Liver (tissue), 9 donors: ENCODE results near the gene MCF2L. TPM values are rescaled to one million over a fixed set of nuclear protein-coding genes. Genes with fewer than 3 reads are reported as not detected.

Experiments used
- DNase-seq: peaks from one replicate; pipeline ENCODE4 v3.0.0-alpha.2; 2017; ENCODE audit warnings: low spot score
- H3K27ac ChIP-seq, 2 donors: one replicate each; pipeline ENCODE4 v1.7.0; 2013; ENCODE audit warnings: inconsistent platforms in 2 of 2, low read length in 2 of 2, control low read depth in 1 of 2, low read depth in 1 of 2, mild to moderate bottlenecking in 1 of 2
- H3K27me3 ChIP-seq, 4 donors: one replicate each; pipeline versions ENCODE4 v1.6.1 to v1.7.0; 2013; ENCODE audit warnings: low read length in 3 of 4, inconsistent platforms in 1 of 4, mild to moderate bottlenecking in 1 of 4, moderate library complexity in 1 of 4; ENCODE audit not compliant: control insufficient read depth in 4 of 4, insufficient read depth in 4 of 4
- H3K36me3 ChIP-seq, 4 donors: one replicate each; pipeline versions ENCODE4 v1.6.1 to v1.7.0; 2013; ENCODE audit warnings: low read length in 3 of 4, mild to moderate bottlenecking in 3 of 4, low read depth in 1 of 4, moderate library complexity in 1 of 4; ENCODE audit not compliant: control insufficient read depth in 4 of 4, insufficient read depth in 3 of 4
- H3K4me1 ChIP-seq, 4 donors: one replicate each; pipeline versions ENCODE4 v1.6.1 to v1.7.0; 2013; ENCODE audit warnings: low read length in 3 of 4, mild to moderate bottlenecking in 3 of 4, moderate library complexity in 1 of 4; ENCODE audit not compliant: control insufficient read depth in 4 of 4, insufficient read depth in 4 of 4
- H3K4me3 ChIP-seq, 3 donors: one replicate each; pipeline versions ENCODE4 v1.6.1 to v1.7.0; 2013; ENCODE audit warnings: low read length in 3 of 3, control low read depth in 1 of 3, low read depth in 1 of 3, mild to moderate bottlenecking in 1 of 3
- H3K9ac ChIP-seq, 2 donors: one replicate each; pipeline ENCODE4 v1.7.0; 2013; ENCODE audit warnings: low read length in 2 of 2, mild to moderate bottlenecking in 2 of 2, moderate library complexity in 2 of 2, control low read depth in 1 of 2, low read depth in 1 of 2
- H3K9me3 ChIP-seq, 4 donors: one replicate each; pipeline versions ENCODE4 v1.6.1 to v1.7.0; 2013; ENCODE audit warnings: low read length in 3 of 4; ENCODE audit not compliant: control insufficient read depth in 4 of 4
- ATF3 ChIP-seq: IDR thresholded peaks from 2 replicates; pipeline ENCODE4 v1.6.1; 2016; ENCODE audit warnings: antibody characterized with exemption
- CTCF ChIP-seq: fragments of 150-350 bp; IDR thresholded peaks from 2 replicates; pipeline ENCODE4 v1.5.1; 2017; ENCODE audit warnings: improper control_type of control experiment, low read depth, low read length; ENCODE audit not compliant: missing input control
- EGR1 ChIP-seq, 2 donors: IDR thresholded peaks; 2 replicates each; pipeline ENCODE4 v1.6.1; 2016 to 2018; ENCODE audit warnings: antibody characterized with exemption in 2 of 2, low read depth in 2 of 2
- FOXA1 ChIP-seq: IDR thresholded peaks from 2 replicates; pipeline ENCODE4 v1.6.1; 2016; ENCODE audit warnings: antibody characterized with exemption
- FOXA2 ChIP-seq: IDR thresholded peaks from 2 replicates; pipeline ENCODE4 v1.6.1; 2016; ENCODE audit warnings: antibody characterized with exemption
- GABPA ChIP-seq, 2 donors: IDR thresholded peaks in 1 of 2; conservative IDR thresholded peaks in 1 of 2; 2 replicates each; pipeline ENCODE4 v1.6.1; 2016; ENCODE audit warnings: antibody characterized with exemption in 2 of 2, mild to moderate bottlenecking in 1 of 2, moderate library complexity in 1 of 2
- HNF4A ChIP-seq, 2 donors: conservative IDR thresholded peaks; 2 replicates each; pipeline ENCODE4 v1.6.1; 2016; ENCODE audit warnings: antibody characterized with exemption in 2 of 2, mild to moderate bottlenecking in 2 of 2
- HNF4G ChIP-seq: IDR thresholded peaks from 2 replicates; pipeline ENCODE4 v1.6.1; 2016; ENCODE audit warnings: antibody characterized with exemption
- JUND ChIP-seq, 2 donors: IDR thresholded peaks; 2 replicates each; pipeline ENCODE4 v1.6.1; 2016; ENCODE audit warnings: antibody characterized with exemption in 2 of 2
- MAX ChIP-seq: IDR thresholded peaks from 2 replicates; pipeline ENCODE4 v1.6.1; 2016; ENCODE audit warnings: antibody characterized with exemption
- NR2F2 ChIP-seq: IDR thresholded peaks from 2 replicates; pipeline ENCODE4 v1.6.1; 2016; ENCODE audit warnings: antibody characterized with exemption
- RAD21 ChIP-seq, 2 donors: IDR thresholded peaks; 2 replicates each; pipeline ENCODE4 v1.6.1; 2016; ENCODE audit warnings: antibody characterized with exemption in 2 of 2, mild to moderate bottlenecking in 2 of 2
- RXRA ChIP-seq, 2 donors: IDR thresholded peaks; 2 replicates each; pipeline ENCODE4 v1.6.1; 2017 to 2018; ENCODE audit warnings: antibody characterized with exemption in 2 of 2, mild to moderate bottlenecking in 1 of 2
- SP1 ChIP-seq: IDR thresholded peaks from 2 replicates; pipeline ENCODE4 v1.6.1; 2018; ENCODE audit warnings: antibody characterized with exemption, mild to moderate bottlenecking
- TAF1 ChIP-seq: conservative IDR thresholded peaks from 2 replicates; pipeline ENCODE4 v1.6.1; 2016; ENCODE audit warnings: antibody characterized with exemption, mild to moderate bottlenecking
- YY1 ChIP-seq: IDR thresholded peaks from 2 replicates; pipeline ENCODE4 v1.6.1; 2016; ENCODE audit warnings: antibody characterized with exemption, mild to moderate bottlenecking
- WGBS: extraction: QIAGEN DNeasy Blood & Tissue Kit; methylation state at CpG from one replicate; pipeline ENCODE4 v1.1.7; 2013; 5-methylcytosine and 5-hydroxymethylcytosine counted together
- polyA plus RNA-seq, 2 donors: library from polyadenylated mRNA; stranded (reverse) in 1 of 2; unstranded in 1 of 2; fragments of 200-250 nt in 1 of 2; fragments of >200 nt in 1 of 2; fragmentation: Nextera tagmentation in 1 of 2; extraction: Ambion mirVana in 1 of 2; gene quantifications; one replicate each; pipeline versions ENCODE4 v1.2.1 to v1.2.3, GENCODE V29; 2013 to 2015
- total RNA-seq, 2 donors: library from RNA; depleted of rRNA; stranded (reverse); fragments of >200 nt; gene quantifications; one replicate each; pipeline ENCODE4 v1.2.3, GENCODE V29; 2014
- TF ChIP-seq, protein P1 (sequence below): IDR thresholded peaks from 2 replicates; pipeline ENCODE4 v1.6.1; 2016; ENCODE audit warnings: antibody characterized with exemption
- donor health status: healthy.
- donor health status: healthy.
- donor health status: healthy.
- donor health status: healthy.
- donor health status: healthy.

MCF2L gene
- total and polyA plus RNA-seq, 4 donors, result 2.9 to 12.8 (median 7.1) TPM

DNA sequence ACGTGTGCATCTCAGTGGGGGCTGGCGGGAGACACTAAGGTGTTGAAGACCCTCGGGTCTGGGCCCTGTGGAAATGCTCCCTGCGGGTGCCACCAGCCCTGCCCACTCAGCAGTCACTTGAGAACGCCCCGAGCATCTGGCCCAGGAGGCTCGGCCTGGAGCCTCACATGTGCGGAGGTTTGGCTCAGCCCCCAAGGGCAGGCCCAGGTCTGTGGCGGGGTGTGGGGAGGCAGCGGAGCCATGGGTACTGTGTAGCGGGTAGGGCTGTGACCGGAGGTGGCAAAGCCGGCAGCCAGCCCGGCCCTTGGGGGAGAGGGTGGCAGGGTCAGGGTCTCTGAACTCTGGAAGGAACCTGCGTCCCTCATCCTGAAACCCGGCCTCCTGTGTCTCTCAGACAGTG is 37.6 kb downstream of the MCF2L start:
- TF ChIP-seq RXRA (IDR thresholded peaks at IDR 0.05) (no peak), HNF4G (no peak), SP1 (no peak), YY1 (no peak), NR2F2 (no peak), FOXA1 (no peak), CTCF (no peak)
- no peak for DNase-seq
- 96% methylated on average over 16 of the region's 16 CpGs for WGBS
- no peaks in the 10 kb centered on the region for H3K36me3 ChIP-seq
- H3K27ac ChIP-seq, result no peak overlapping the region
- no peak overlapping the region for H3K4me3 ChIP-seq
- no peaks in the 10 kb centered on the region for H3K9me3 ChIP-seq
- no peak overlapping the region for H3K9ac ChIP-seq
- peaks cover 0 to 10% (median 5%) of the 10 kb centered on the region in 4 donors for H3K4me1 ChIP-seq
- H3K27me3 ChIP-seq, result no peaks in the 10 kb centered on the region

DNA sequence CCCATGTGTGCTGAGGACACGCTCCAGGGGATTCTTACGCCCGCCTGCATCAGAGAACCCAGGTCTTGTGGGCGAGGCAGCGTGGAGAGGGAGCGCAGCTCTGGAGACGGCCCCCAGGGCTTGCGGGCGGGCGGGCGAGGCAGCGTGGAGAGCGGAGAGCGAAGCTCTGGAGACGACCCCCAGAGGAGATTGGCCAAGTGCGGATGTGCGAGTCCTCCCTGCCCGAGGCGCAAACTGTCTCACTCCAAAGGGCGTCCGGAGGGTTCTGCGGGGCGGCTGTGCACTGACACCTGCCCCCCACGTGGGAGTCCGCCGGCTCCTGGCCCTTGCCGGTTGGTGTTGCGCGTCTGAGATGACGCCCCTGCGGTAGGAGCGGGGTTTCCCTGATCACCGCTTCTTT is 39.8 kb downstream of the MCF2L start:
- DNase-seq, result no peak
- Histone ChIP-seq H3K4me1 (peaks cover 0 to 10% (median 5%) of the 10 kb centered on the region in 4 donors), H3K27ac (peak overlapping the region; percentile 68 to 77), H3K4me3 (no peak overlapping the region), H3K9me3 (no peaks in the 10 kb centered on the region), H3K27me3 (no peaks in the 10 kb centered on the region), H3K9ac (no peak overlapping the region), H3K36me3 (no peaks in the 10 kb centered on the region)
- 91% methylated on average over 33 of the region's 33 CpGs for WGBS
- TF ChIP-seq YY1, result no peak
- TF ChIP-seq MAX, result no peak
- TF ChIP-seq RAD21 (IDR thresholded peaks at IDR 0.05), result no peak
- TF ChIP-seq HNF4A (conservative IDR thresholded peaks at IDR 0.05), result no peak

DNA sequence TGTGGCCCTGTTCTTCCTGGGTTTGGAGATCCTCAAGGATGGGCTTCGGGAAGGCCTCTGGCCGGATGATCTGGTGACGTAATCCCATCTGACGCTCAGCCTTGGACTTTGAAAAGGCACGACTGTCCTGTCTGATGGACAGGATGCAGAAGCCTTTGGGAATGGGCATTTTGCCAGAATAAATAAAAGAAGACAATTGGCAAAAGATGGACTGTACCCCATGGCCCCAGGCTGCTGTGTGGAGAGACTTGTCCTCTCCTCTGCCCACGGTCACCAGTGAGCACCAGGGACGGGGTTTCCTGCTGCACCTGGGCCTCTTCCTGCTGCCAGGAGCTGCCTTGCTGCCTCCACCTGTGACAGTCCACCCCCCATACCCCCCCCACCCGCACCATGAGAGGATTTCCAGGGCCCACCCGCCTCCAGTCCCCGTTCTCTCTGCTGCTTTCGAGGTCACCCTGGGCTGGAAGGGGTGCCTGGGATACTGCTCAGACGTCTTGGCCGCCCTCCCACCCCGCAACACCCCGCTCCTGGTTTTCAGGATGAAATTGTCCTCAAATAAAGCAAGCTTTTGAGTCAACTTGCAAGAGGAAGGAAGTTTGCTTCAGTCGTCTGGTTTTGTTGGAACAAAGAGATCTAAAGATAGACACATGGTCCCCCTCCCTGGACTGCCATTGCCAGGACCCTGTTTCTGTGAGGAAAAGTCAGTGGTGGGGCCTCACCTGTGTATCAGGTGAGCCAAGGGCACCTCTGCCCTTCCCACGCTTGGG is 40.9 kb downstream of the MCF2L start:
- no peak overlapping the region for H3K9ac ChIP-seq
- TF ChIP-seq FOXA1 (peak; percentile 10), EGR1 (IDR thresholded peaks at IDR 0.05; ENCODE audit: low read depth in 2 of 2) (no peak), FOXA2 (peak; percentile 48), TAF1 (no peak), SP1 (peak; percentile 71), RAD21 (IDR thresholded peaks at IDR 0.05) (no peak), CTCF (no peak), YY1 (peak; percentile 90), NR2F2 (no peak), HNF4A (conservative IDR thresholded peaks at IDR 0.05) (peak; percentile 95 to 99), HNF4G (peak; percentile 91), RXRA (IDR thresholded peaks at IDR 0.05) (peak; percentile 46 to 95), JUND (IDR thresholded peaks at IDR 0.05) (peak in 1 of 2 donors; percentile 96), MAX (no peak), ATF3 (no peak), GABPA (IDR thresholded peaks at IDR 0.05 in 1 of 2, conservative IDR thresholded peaks at IDR 0.05 in 1 of 2) (peak in 1 of 2 donors; percentile 79)
- TF ChIP-seq, protein P1, sequence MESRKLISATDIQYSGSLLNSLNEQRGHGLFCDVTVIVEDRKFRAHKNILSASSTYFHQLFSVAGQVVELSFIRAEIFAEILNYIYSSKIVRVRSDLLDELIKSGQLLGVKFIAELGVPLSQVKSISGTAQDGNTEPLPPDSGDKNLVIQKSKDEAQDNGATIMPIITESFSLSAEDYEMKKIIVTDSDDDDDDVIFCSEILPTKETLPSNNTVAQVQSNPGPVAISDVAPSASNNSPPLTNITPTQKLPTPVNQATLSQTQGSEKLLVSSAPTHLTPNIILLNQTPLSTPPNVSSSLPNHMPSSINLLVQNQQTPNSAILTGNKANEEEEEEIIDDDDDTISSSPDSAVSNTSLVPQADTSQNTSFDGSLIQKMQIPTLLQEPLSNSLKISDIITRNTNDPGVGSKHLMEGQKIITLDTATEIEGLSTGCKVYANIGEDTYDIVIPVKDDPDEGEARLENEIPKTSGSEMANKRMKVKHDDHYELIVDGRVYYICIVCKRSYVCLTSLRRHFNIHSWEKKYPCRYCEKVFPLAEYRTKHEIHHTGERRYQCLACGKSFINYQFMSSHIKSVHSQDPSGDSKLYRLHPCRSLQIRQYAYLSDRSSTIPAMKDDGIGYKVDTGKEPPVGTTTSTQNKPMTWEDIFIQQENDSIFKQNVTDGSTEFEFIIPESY, result no peak
- no peaks in the 10 kb centered on the region for H3K27me3 ChIP-seq
- no peak for DNase-seq
- H3K4me1 ChIP-seq, result peaks cover 0 to 10% (median 5%) of the 10 kb centered on the region in 4 donors
- H3K27ac ChIP-seq, result peak overlapping the region; percentile 68 to 77
- no peaks in the 10 kb centered on the region for H3K36me3 ChIP-seq
- no peak overlapping the region for H3K4me3 ChIP-seq
- no peaks in the 10 kb centered on the region for H3K9me3 ChIP-seq
- 38% methylated on average over 17 of the region's 17 CpGs for WGBS
